ENCODE data around the gene ADCY6. TPM values are rescaled to one million over a fixed set of nuclear protein-coding genes. Genes with fewer than 3 reads are reported as not detected.

The ADCY6 gene
- total RNA-seq, 1 experiment from 2014 or later: 31.1 TPM

GRCh38 chr12:48816143-48816854 is 27.4 kb upstream of the ADCY6 start:
- H2BK20ac ChIP-seq (ENCODE audit: low read depth, low read length, poor library complexity, severe bottlenecking): no peak overlapping the region
- no peak for TF ChIP-seq CTCF (conservative IDR thresholded peaks at IDR 0.05)

More at GRCh38 chr12:48816143-48816854, 27.4 kb upstream of the ADCY6 start:
- H3K79me1 ChIP-seq (ENCODE audit: insufficient read depth, low read depth, low read length, poor library complexity, severe bottlenecking): no peaks in the 10 kb centered on the region
- Mint-ChIP-seq H3K4me3 (peak overlapping the region; percentile 88 to 95; a peak in 4 of 5 replicates), H3K36me3 (ENCODE audit: insufficient read depth in 1 of 3, low read depth in 3 of 3) (no peaks in the 10 kb centered on the region), H3K27me3 (ENCODE audit: low read depth) (peaks cover 48% of the 10 kb centered on the region), H3K27ac (no peak overlapping the region; a peak in 1 of 7 replicates), H3K4me1 (peaks cover 60 to 63% of the 10 kb centered on the region in 2 experiments), H3K9me3 (no peaks in the 10 kb centered on the region)
- H3K4me2 ChIP-seq (ENCODE audit: insufficient read depth, insufficient read length, low read length): peak overlapping the region; percentile 87
- no peak overlapping the region for H4K8ac ChIP-seq (replicated peaks; ENCODE audit: insufficient read length, low read depth, low read length)
- H3K18ac ChIP-seq (ENCODE audit: insufficient read length, low read depth, low read length): no peak overlapping the region
- H3K27ac ChIP-seq (ENCODE audit: insufficient read length, low read depth, low read length): no peak overlapping the region
- no peaks in the 10 kb centered on the region for H3K79me2 ChIP-seq (ENCODE audit: insufficient read depth, low read length)
- no peak overlapping the region for H3K9ac ChIP-seq (ENCODE audit: extremely low read depth, insufficient read length, low read length)
- no peak overlapping the region for H2AK5ac ChIP-seq (ENCODE audit: insufficient read length, low read length)
- H3K23me2 ChIP-seq (ENCODE audit: insufficient read length, low read depth, low read length, poor library complexity, severe bottlenecking): peaks cover 28% of the 10 kb centered on the region
- H3T11ph ChIP-seq (ENCODE audit: low read length): no peak overlapping the region
- H3K56ac ChIP-seq (ENCODE audit: insufficient read length, low read depth, low read length): no peak overlapping the region
- 0 out of 2 replicates have a peak, but pooled peaks cover 2% of the 10 kb centered on the region for H3K4me1 ChIP-seq (ENCODE audit: insufficient read depth, low read length)
- no peak overlapping the region for H2BK12ac ChIP-seq (ENCODE audit: insufficient read length, low read depth, low read length)
- H2BK5ac ChIP-seq (ENCODE audit: insufficient read length, low read length): no peak overlapping the region
- DNase-seq: no peak
- H4K91ac ChIP-seq (ENCODE audit: insufficient read length, low read depth, low read length): no peak overlapping the region
- no peak overlapping the region for H2BK120ac ChIP-seq (ENCODE audit: low read depth, low read length, poor library complexity, severe bottlenecking)
- H3K9me3 ChIP-seq (ENCODE audit: control insufficient read depth, low read depth, low read length): no peaks in the 10 kb centered on the region
- peaks cover 27% of the 10 kb centered on the region for H3K27me3 ChIP-seq (ENCODE audit: insufficient read depth, low read length)
- no peak overlapping the region for H3K14ac ChIP-seq (ENCODE audit: insufficient read depth, low read length)
- no CpG with 5 or more reads among the region's 3 CpGs for WGBS (ENCODE audit: extremely low coverage, insufficient read length, low lambda C conversion rate)
- H4K20me1 ChIP-seq (ENCODE audit: control insufficient read depth, insufficient read depth, insufficient read length): no peaks in the 10 kb centered on the region
- H2AFZ ChIP-seq (ENCODE audit: low read length): no peak overlapping the region
- no peak overlapping the region for H2BK15ac ChIP-seq (ENCODE audit: low read depth, low read length)
- H3K4ac ChIP-seq (ENCODE audit: low read depth, low read length): no peak overlapping the region
- no peak overlapping the region for H4K5ac ChIP-seq (ENCODE audit: insufficient read length, low read depth, low read length)
- H3K23ac ChIP-seq (ENCODE audit: insufficient read length, low read depth, low read length): no peak overlapping the region
